Smooth muscle cell (in vitro differentiated cells): Measurements from ENCODE around the gene ITGAL. TPM values are rescaled to one million over a fixed set of nuclear protein-coding genes. Genes with fewer than 3 reads are reported as not detected.

Source experiments
- DNase-seq: peaks from one replicate; lab custom pipeline; 2025; ENCODE audit not compliant: unreplicated experiment; lab: John Stamatoyannopoulos, UW
- H2AFZ ChIP-seq: fragments of 200-600 bp; sonication (generic); 2 replicates; pipeline ENCODE4 v1.6.0; 2016; ENCODE audit warnings: antibody characterized with exemption, low read depth, mild to moderate bottlenecking
- H3F3A ChIP-seq: fragments of 200-600 bp; sonication (generic); 2 replicates; pipeline ENCODE4 v1.6.0; 2017; ENCODE audit warnings: antibody characterized with exemption, low read depth
- H3K27ac ChIP-seq: fragments of 200-600 bp; sonication (generic); 2 replicates; pipeline ENCODE4 v1.5.1; 2016; ENCODE audit warnings: low read depth, mild to moderate bottlenecking
- H3K27me3 ChIP-seq: fragments of 200-600 bp; sonication (generic); 2 replicates; pipeline ENCODE4 v1.6.1; 2016; ENCODE audit warnings: low read depth, mild to moderate bottlenecking
- H3K36me3 ChIP-seq: fragments of 200-600 bp; sonication (generic); 2 replicates; pipeline ENCODE4 v1.5.1; 2016; ENCODE audit warnings: low read depth
- H3K4me1 ChIP-seq: fragments of 200-600 bp; sonication (generic); 2 replicates; pipeline ENCODE4 v1.5.1; 2016; ENCODE audit warnings: low read depth
- H3K4me2 ChIP-seq: fragments of 200-600 bp; sonication (generic); 2 replicates; pipeline ENCODE4 v1.6.0; 2016; ENCODE audit warnings: mild to moderate bottlenecking
- H3K4me3 ChIP-seq: fragments of 200-600 bp; sonication (generic); 2 replicates; pipeline ENCODE4 v1.5.1; 2016; ENCODE audit warnings: mild to moderate bottlenecking
- H3K79me2 ChIP-seq: fragments of 200-600 bp; sonication (generic); 2 replicates; pipeline ENCODE4 v1.6.0; 2016; ENCODE audit warnings: low read depth, mild to moderate bottlenecking
- H3K9ac ChIP-seq: fragments of 200-600 bp; sonication (generic); 2 replicates; pipeline ENCODE4 v1.6.0; 2016; ENCODE audit warnings: low read depth
- H3K9me3 ChIP-seq: fragments of 200-600 bp; sonication (generic); replicated peaks from 2 replicates; pipeline ENCODE4 v1.5.1; 2016; ENCODE audit warnings: low read depth
- H4K20me1 ChIP-seq: fragments of 200-600 bp; sonication (generic); 2 replicates; pipeline ENCODE4 v1.6.0; 2016; ENCODE audit warnings: low read depth
- WGBS: methylation state at CpG from one replicate; pipeline ENCODE4 v1.1.7; 2016; ENCODE audit warnings: low lambda C conversion rate; 5-methylcytosine and 5-hydroxymethylcytosine counted together
- polyA plus RNA-seq: library from polyadenylated mRNA; unstranded; fragments of >200 nt; fragmentation: Nextera tagmentation; extraction: Ambion mirVana; gene quantifications from 2 replicates; pipeline ENCODE4 v1.2.1, GENCODE V29; 2016
- total RNA-seq: library from RNA; depleted of rRNA; stranded (reverse); fragments of >200 nt; gene quantifications from 2 replicates; pipeline ENCODE4 v1.2.3, GENCODE V29; 2014
- TF ChIP-seq, protein P1 (sequence below): fragments of 200-600 bp; sonication (generic); IDR thresholded peaks from 2 replicates; pipeline ENCODE4 v1.5.1; 2017; ENCODE audit warnings: borderline replicate concordance, mild to moderate bottlenecking, antibody characterized with exemption; ENCODE audit not compliant: insufficient read depth, poor library complexity, severe bottlenecking

ITGAL gene
- total and polyA plus RNA-seq, 2 experiments from 2014 or later = not detected

DNA sequence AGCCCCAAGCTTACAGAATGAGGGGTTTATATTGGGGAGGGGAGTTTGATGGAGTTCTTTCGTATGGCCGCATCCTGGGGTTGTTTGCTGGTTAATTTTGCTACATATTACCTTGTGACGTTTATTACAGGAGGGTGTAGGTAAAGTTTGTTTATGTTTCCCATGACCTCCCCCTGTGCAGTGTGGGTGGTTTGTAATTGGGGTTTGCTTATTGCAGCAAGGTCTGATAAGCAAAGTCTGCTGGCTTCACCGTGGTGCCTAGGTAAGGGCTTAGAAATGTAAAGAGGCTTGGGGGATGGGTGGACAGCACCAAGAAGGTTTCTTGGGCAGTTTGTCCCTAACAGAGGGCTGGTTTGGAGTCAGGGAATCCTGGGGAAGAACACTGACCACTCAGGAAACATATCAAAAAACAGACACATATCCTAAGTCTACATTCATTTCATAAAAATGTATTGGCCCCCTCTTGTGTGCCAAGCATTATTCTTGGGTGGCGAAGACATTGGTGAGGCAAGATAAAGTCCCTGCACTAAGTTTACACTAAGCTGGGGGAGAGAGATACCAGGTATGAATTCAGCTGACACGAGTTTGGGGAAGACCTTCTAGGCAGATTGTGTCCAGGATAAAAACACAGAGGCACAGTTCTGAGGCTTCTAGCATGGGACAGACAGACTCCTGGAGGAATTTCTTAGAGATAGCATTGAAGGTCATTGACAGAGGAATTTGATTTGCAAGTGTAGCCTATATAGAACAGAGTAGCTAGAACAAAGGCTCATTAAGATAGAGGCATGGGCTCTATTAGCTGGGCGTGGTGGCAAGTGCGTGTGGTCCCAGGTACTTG, 76.1 kb downstream of the ITGAL start:
- TF ChIP-seq, protein P1, sequence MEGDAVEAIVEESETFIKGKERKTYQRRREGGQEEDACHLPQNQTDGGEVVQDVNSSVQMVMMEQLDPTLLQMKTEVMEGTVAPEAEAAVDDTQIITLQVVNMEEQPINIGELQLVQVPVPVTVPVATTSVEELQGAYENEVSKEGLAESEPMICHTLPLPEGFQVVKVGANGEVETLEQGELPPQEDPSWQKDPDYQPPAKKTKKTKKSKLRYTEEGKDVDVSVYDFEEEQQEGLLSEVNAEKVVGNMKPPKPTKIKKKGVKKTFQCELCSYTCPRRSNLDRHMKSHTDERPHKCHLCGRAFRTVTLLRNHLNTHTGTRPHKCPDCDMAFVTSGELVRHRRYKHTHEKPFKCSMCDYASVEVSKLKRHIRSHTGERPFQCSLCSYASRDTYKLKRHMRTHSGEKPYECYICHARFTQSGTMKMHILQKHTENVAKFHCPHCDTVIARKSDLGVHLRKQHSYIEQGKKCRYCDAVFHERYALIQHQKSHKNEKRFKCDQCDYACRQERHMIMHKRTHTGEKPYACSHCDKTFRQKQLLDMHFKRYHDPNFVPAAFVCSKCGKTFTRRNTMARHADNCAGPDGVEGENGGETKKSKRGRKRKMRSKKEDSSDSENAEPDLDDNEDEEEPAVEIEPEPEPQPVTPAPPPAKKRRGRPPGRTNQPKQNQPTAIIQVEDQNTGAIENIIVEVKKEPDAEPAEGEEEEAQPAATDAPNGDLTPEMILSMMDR = no peak
- Histone ChIP-seq H3K4me1 (no peaks in the 10 kb centered on the region), H3K9ac (no peak overlapping the region), H3F3A (peaks cover 7% of the 10 kb centered on the region), H3K4me3 (no peak overlapping the region), H3K27ac (peak overlapping the region; percentile 9), H3K36me3 (no peaks in the 10 kb centered on the region), H2AFZ (no peak overlapping the region), H3K27me3 (no peaks in the 10 kb centered on the region), H3K79me2 (no peaks in the 10 kb centered on the region), H3K9me3 (no peaks in the 10 kb centered on the region), H4K20me1 (no peaks in the 10 kb centered on the region), H3K4me2 (peak overlapping the region; percentile 35)
- WGBS = 53% methylated on average over 8 of the region's 8 CpGs
- DNase-seq = no peak

DNA sequence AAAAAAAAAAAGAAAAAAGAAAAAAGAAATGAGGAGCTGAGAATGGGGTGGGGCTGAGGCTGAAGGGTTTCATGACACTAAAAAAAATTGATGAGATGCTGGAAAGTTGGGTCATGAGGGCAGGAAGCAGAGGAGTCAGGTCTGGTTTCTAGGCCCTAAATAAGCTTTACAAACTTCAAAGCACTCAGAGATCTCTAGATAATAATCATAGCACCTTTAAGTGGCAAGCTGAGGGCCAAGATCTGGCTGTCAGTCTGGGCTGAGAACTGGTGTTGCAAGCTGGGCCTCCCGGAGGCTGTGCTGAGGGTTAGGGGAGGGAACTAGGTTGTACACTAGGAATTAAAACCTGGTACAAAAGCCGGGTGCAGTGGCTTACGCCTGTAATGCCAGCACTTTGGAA, 79.2 kb downstream of the ITGAL start:
- H3K27me3 ChIP-seq = no peaks in the 10 kb centered on the region
- H4K20me1 ChIP-seq = no peaks in the 10 kb centered on the region
- H2AFZ ChIP-seq = no peak overlapping the region
- H3K27ac ChIP-seq = no peak overlapping the region
- H3K79me2 ChIP-seq = peaks cover 5% of the 10 kb centered on the region
- H3K9ac ChIP-seq = no peak overlapping the region
- TF ChIP-seq, protein P1 = no peak
- 65% methylated on average over 3 of the region's 3 CpGs for WGBS
- H3K36me3 ChIP-seq = no peaks in the 10 kb centered on the region
- no peak overlapping the region for H3K4me2 ChIP-seq
- H3K9me3 ChIP-seq = no peaks in the 10 kb centered on the region
- H3F3A ChIP-seq = peaks cover 7% of the 10 kb centered on the region
- H3K4me3 ChIP-seq = no peak overlapping the region
- no peaks in the 10 kb centered on the region for H3K4me1 ChIP-seq
- DNase-seq = no peak

DNA sequence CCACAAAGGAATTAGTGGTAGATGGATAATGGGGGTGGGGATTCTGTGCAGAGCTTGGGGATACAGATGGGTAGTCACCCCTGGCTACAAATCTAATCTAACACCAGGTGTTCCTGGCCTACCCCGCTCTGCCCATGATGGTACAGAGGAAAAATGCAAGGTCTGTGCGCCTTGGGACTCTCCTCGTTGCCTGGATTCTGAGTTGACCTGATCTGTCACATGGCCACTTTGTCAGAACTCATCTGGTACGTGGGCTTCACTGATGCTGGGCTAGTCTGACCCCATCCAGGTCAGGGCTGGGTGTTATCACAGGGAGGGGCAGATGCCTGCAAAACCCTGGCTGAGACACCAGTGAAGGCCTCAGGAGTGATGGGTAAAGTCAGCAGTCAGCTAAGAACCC, 80.4 kb downstream of the ITGAL start:
- Histone ChIP-seq H4K20me1 (no peaks in the 10 kb centered on the region), H3F3A (peaks cover 7% of the 10 kb centered on the region), H3K4me1 (peaks cover 5% of the 10 kb centered on the region), H3K4me3 (no peak overlapping the region), H2AFZ (no peak overlapping the region), H3K36me3 (no peaks in the 10 kb centered on the region), H3K27me3 (no peaks in the 10 kb centered on the region), H3K9ac (no peak overlapping the region), H3K27ac (no peak overlapping the region), H3K79me2 (peaks cover 15% of the 10 kb centered on the region), H3K9me3 (no peaks in the 10 kb centered on the region), H3K4me2 (no peak overlapping the region)
- no peak for DNase-seq
- WGBS = 96% methylated on average over 4 of the region's 4 CpGs
- TF ChIP-seq, protein P1 = no peak

DNA sequence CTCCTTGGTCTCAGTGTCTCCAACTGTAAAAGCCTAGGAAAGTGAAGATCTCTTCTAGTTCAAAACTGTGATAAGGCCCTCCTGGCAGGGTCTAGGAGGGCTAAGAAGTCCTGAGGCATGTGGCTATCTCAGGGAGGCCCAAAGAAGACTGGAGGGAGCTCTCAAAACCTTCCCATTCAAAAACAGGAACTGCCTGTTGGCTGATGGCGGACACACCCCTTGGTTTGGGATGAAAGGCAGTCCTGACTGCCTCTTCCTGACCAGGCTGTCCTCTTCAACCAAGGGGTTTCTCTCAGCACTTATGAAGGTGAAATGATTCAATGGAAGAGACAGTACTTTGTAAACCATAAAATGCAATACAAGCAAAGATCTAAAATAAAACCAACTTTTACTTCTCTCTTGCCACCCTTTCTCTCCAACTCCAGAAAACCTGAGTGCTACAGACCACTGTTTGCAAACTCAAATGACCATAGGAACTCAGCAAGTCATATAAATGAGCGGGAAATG, 80.9 kb downstream of the ITGAL start:
- Histone ChIP-seq H3K36me3 (no peaks in the 10 kb centered on the region), H3K27ac (no peak overlapping the region), H2AFZ (no peak overlapping the region), H3K9me3 (no peaks in the 10 kb centered on the region), H3K9ac (no peak overlapping the region), H3K79me2 (peaks cover 15% of the 10 kb centered on the region), H3K4me1 (peaks cover 5% of the 10 kb centered on the region), H3K27me3 (no peaks in the 10 kb centered on the region), H4K20me1 (no peaks in the 10 kb centered on the region), H3F3A (peaks cover 7% of the 10 kb centered on the region), H3K4me2 (no peak overlapping the region), H3K4me3 (no peak overlapping the region)
- WGBS = 92% methylated on average over 2 of the region's 2 CpGs
- no peak for DNase-seq
- TF ChIP-seq, protein P1 = no peak
